ENCODE data around the gene PRICKLE4.

PRICKLE4 gene

DNA sequence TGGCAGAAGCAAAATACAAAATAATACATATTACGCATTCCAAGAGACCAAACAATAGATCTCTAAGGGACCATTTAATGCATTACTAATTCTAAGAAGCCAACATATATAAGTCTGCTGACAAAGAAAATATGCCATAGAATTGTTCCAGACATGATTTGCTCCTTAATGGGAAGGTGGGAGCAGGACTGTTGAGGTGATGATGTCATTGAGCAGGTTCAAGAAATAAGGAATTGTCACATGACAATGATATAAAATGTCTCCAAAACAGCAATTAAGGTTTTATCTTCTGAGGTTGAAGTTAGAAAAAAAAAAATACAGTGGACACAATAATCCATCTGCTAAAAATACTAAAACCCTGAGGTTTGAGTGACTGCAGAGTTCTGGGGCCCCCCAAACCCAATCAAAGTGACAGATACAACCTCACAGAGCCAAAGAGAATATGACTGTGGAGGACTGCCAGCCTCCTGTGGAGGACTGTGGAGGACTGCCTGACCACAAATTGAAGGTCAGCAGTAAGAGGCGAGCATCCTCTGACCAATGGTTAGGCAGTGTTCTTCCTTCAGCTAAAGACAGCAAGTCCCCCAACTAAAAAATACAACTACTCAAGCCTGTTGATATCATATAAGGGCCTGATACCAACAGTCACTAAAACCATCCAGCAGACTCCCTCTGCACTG lies 45.9 kb downstream of the PRICKLE4 start:
- H3K27me3 ChIP-seq (ENCODE audit: control insufficient read depth in 1 of 2, insufficient read depth in 1 of 2, low read length in 2 of 2), result no peaks in the 10 kb centered on the region
- H3K4me3 ChIP-seq (ENCODE audit: insufficient read depth in 1 of 2, low read depth in 1 of 2, low read length in 2 of 2), result no peak overlapping the region
- no peak overlapping the region for H3K14ac ChIP-seq (ENCODE audit: low read length in 2 of 2)
- no peak for DNase-seq
- H3K36me3 ChIP-seq (ENCODE audit: control insufficient read depth in 1 of 2, insufficient read depth in 2 of 2, low read depth in 1 of 2, low read length in 2 of 2), result no peaks in the 10 kb centered on the region
- no peak overlapping the region for H3K23ac ChIP-seq (ENCODE audit: low read length in 2 of 2)
- no peak overlapping the region for H4K8ac ChIP-seq (ENCODE audit: low read length)
- no peak overlapping the region for H2BK15ac ChIP-seq (ENCODE audit: low read depth, poor library complexity, severe bottlenecking)
- 97% methylated on average over 2 of the region's 2 CpGs for WGBS
- H3K9me3 ChIP-seq (ENCODE audit: control insufficient read depth, low read length), result no peaks in the 10 kb centered on the region
- no peak overlapping the region for H4K91ac ChIP-seq (ENCODE audit: low read length)
- H2AFZ ChIP-seq (ENCODE audit: low read depth, low read length), result no peak overlapping the region
- no peak overlapping the region for H3K18ac ChIP-seq (ENCODE audit: low read depth in 1 of 2, low read length in 2 of 2)
- no peak overlapping the region for H2AK5ac ChIP-seq (ENCODE audit: low read length, severe bottlenecking)
- H3K4me1 ChIP-seq (ENCODE audit: control insufficient read depth, insufficient read depth, low read depth, low read length), result peaks cover 2% of the 10 kb centered on the region
- no peak overlapping the region for H2BK12ac ChIP-seq (ENCODE audit: low read length in 2 of 2)
- H2BK5ac ChIP-seq (ENCODE audit: low read depth, low read length, poor library complexity, severe bottlenecking), result no peak overlapping the region
- no peak overlapping the region for H3K9ac ChIP-seq (ENCODE audit: low read length)
- no peak overlapping the region for H2BK120ac ChIP-seq (ENCODE audit: low read depth, low read length)
- no peak overlapping the region for H3K27ac ChIP-seq (ENCODE audit: low read length, poor library complexity, severe bottlenecking)
- peaks cover 2% of the 10 kb centered on the region for H3K79me1 ChIP-seq (replicated peaks; ENCODE audit: low read length, poor library complexity, severe bottlenecking)
- H3K4ac ChIP-seq (ENCODE audit: low read depth in 1 of 2, low read length in 2 of 2), result no peak overlapping the region
- H3K4me2 ChIP-seq (ENCODE audit: low read length, poor library complexity, severe bottlenecking), result no peak overlapping the region

DNA sequence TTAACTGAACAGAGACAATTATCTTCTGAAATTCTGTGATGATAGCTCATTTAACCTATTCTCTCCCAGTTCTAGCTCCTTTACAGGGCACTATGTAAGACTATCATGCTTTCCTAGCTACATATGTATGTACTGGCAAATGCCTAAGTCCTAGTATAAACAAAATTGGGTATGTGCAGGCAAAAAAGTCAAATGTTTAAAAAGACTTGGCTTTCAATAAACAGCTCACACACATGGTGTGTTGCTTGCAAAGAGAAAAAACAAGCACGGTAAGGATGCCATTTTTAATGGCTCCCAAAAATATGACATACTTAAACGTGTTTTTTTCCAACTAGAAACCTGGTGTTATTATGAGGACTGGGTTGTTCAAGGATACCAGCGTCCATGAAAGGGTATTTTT lies 51.7 kb downstream of the PRICKLE4 start:
- Histone ChIP-seq H3K27me3 (ENCODE audit: control insufficient read depth in 1 of 2, insufficient read depth in 1 of 2, low read length in 2 of 2) (no peaks in the 10 kb centered on the region), H2BK12ac (ENCODE audit: low read length in 2 of 2) (no peak overlapping the region), H3K27ac (ENCODE audit: low read length, poor library complexity, severe bottlenecking) (no peak overlapping the region), H2AK5ac (ENCODE audit: low read length, severe bottlenecking) (no peak overlapping the region), H4K8ac (ENCODE audit: low read length) (no peak overlapping the region), H2AFZ (ENCODE audit: low read depth, low read length) (no peak overlapping the region), H3K4me1 (ENCODE audit: control insufficient read depth, insufficient read depth, low read depth, low read length) (no peaks in the 10 kb centered on the region), H3K18ac (ENCODE audit: low read depth in 1 of 2, low read length in 2 of 2) (no peak overlapping the region), H4K91ac (ENCODE audit: low read length) (no peak overlapping the region), H3K9me3 (ENCODE audit: control insufficient read depth, low read length) (no peaks in the 10 kb centered on the region), H3K23ac (ENCODE audit: low read length in 2 of 2) (no peak overlapping the region), H3K4me2 (ENCODE audit: low read length, poor library complexity, severe bottlenecking) (no peak overlapping the region), H3K14ac (ENCODE audit: low read length in 2 of 2) (no peak overlapping the region), H3K36me3 (ENCODE audit: control insufficient read depth in 1 of 2, insufficient read depth in 2 of 2, low read depth in 1 of 2, low read length in 2 of 2) (no peaks in the 10 kb centered on the region), H2BK15ac (ENCODE audit: low read depth, poor library complexity, severe bottlenecking) (no peak overlapping the region), H2BK120ac (ENCODE audit: low read depth, low read length) (no peak overlapping the region), H3K9ac (ENCODE audit: low read length) (no peak overlapping the region), H2BK5ac (ENCODE audit: low read depth, low read length, poor library complexity, severe bottlenecking) (no peak overlapping the region), H3K79me1 (replicated peaks; ENCODE audit: low read length, poor library complexity, severe bottlenecking) (peaks cover 1% of the 10 kb centered on the region), H3K4ac (ENCODE audit: low read depth in 1 of 2, low read length in 2 of 2) (no peak overlapping the region), H3K4me3 (ENCODE audit: insufficient read depth in 1 of 2, low read depth in 1 of 2, low read length in 2 of 2) (no peak overlapping the region)
- WGBS, result 100% methylated on average over 1 of the region's 3 CpGs
- DNase-seq, result no peak

DNA sequence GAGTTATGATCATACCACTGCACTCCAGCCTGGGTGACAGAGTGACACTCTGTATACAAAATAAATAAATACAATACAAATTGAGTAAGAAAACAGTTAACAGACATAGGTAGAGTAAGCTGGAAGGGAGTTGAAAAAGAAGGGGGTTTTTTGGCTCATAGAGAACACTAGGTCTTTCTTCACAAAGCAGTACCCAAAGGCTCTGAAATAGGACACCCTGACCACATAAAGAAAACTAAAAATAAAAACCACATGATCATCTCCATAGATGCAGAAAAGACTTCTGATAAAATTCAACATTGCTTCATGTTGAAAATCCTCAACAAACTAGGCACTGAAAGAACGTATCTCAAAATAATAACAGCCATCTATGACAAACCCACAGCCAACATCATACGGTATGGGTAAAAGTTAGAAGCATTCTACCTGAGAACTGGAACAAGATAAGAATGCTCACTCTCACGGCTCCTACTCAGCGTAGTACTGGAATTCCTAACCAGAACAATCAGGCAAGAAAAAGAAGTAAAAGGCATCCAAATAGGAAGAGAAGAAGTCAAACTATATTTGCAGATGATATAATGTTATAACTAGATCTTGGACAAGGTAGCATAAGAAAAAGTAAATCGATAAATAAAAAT lies 55.6 kb downstream of the PRICKLE4 start:
- no peaks in the 10 kb centered on the region for H3K4me1 ChIP-seq (ENCODE audit: control insufficient read depth, insufficient read depth, low read depth, low read length)

DNA sequence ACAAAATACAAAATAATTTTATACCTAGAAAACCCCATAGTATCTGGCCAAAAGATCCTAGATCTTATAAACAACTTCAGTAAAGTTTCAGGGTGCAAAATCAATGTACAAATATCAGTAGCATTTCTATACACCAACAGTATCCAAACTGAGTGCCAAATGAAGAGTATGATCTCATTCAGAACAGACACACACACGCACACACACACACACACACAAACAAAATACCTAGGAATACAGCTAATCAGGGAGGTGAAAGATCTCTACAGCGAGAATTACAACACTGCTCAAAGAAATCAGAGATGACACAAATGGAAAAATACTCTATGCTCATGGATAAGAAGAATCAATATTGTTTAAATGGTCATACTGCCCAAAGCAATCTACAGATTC lies 56.1 kb downstream of the PRICKLE4 start:
- Histone ChIP-seq H3K4me3 (ENCODE audit: insufficient read depth in 1 of 2, low read depth in 1 of 2, low read length in 2 of 2) (no peak overlapping the region), H2BK12ac (ENCODE audit: low read length in 2 of 2) (no peak overlapping the region), H3K36me3 (ENCODE audit: control insufficient read depth in 1 of 2, insufficient read depth in 2 of 2, low read depth in 1 of 2, low read length in 2 of 2) (no peaks in the 10 kb centered on the region), H3K4ac (ENCODE audit: low read depth in 1 of 2, low read length in 2 of 2) (no peak overlapping the region), H3K27ac (ENCODE audit: low read length, poor library complexity, severe bottlenecking) (no peak overlapping the region), H3K14ac (ENCODE audit: low read length in 2 of 2) (no peak overlapping the region), H3K79me1 (replicated peaks; ENCODE audit: low read length, poor library complexity, severe bottlenecking) (peaks cover 4% of the 10 kb centered on the region), H3K18ac (ENCODE audit: low read depth in 1 of 2, low read length in 2 of 2) (no peak overlapping the region), H3K27me3 (ENCODE audit: control insufficient read depth in 1 of 2, insufficient read depth in 1 of 2, low read length in 2 of 2) (no peaks in the 10 kb centered on the region), H2BK5ac (ENCODE audit: low read depth, low read length, poor library complexity, severe bottlenecking) (no peak overlapping the region), H3K4me2 (ENCODE audit: low read length, poor library complexity, severe bottlenecking) (no peak overlapping the region), H4K91ac (ENCODE audit: low read length) (no peak overlapping the region), H3K9ac (ENCODE audit: low read length) (no peak overlapping the region), H2AFZ (ENCODE audit: low read depth, low read length) (no peak overlapping the region), H2BK15ac (ENCODE audit: low read depth, poor library complexity, severe bottlenecking) (no peak overlapping the region), H3K9me3 (ENCODE audit: control insufficient read depth, low read length) (no peaks in the 10 kb centered on the region), H3K23ac (ENCODE audit: low read length in 2 of 2) (no peak overlapping the region), H2AK5ac (ENCODE audit: low read length, severe bottlenecking) (no peak overlapping the region), H2BK120ac (ENCODE audit: low read depth, low read length) (no peak overlapping the region), H4K8ac (ENCODE audit: low read length) (no peak overlapping the region), H3K4me1 (ENCODE audit: control insufficient read depth, insufficient read depth, low read depth, low read length) (no peaks in the 10 kb centered on the region)
- WGBS, result 67% methylated on average over 1 of the region's 2 CpGs
- DNase-seq, result peak; percentile 39

More for the DNA sequence above, 55.6 kb downstream of the PRICKLE4 start:
- H3K4ac ChIP-seq (ENCODE audit: low read depth in 1 of 2, low read length in 2 of 2), result no peak overlapping the region
- no peak overlapping the region for H2AFZ ChIP-seq (ENCODE audit: low read depth, low read length)
- no peak overlapping the region for H3K27ac ChIP-seq (ENCODE audit: low read length, poor library complexity, severe bottlenecking)
- no peak overlapping the region for H3K9ac ChIP-seq (ENCODE audit: low read length)
- no peak overlapping the region for H3K14ac ChIP-seq (ENCODE audit: low read length in 2 of 2)
- no peak overlapping the region for H3K4me3 ChIP-seq (ENCODE audit: insufficient read depth in 1 of 2, low read depth in 1 of 2, low read length in 2 of 2)
- no peak overlapping the region for H2BK5ac ChIP-seq (ENCODE audit: low read depth, low read length, poor library complexity, severe bottlenecking)
- no peak overlapping the region for H2AK5ac ChIP-seq (ENCODE audit: low read length, severe bottlenecking)
- H3K36me3 ChIP-seq (ENCODE audit: control insufficient read depth in 1 of 2, insufficient read depth in 2 of 2, low read depth in 1 of 2, low read length in 2 of 2), result no peaks in the 10 kb centered on the region
- H3K4me2 ChIP-seq (ENCODE audit: low read length, poor library complexity, severe bottlenecking), result no peak overlapping the region
- 97% methylated on average over 4 of the region's 5 CpGs for WGBS
- peak; percentile 10 for DNase-seq
- H3K9me3 ChIP-seq (ENCODE audit: control insufficient read depth, low read length), result no peaks in the 10 kb centered on the region
- H4K91ac ChIP-seq (ENCODE audit: low read length), result no peak overlapping the region
- H2BK120ac ChIP-seq (ENCODE audit: low read depth, low read length), result no peak overlapping the region
- no peak overlapping the region for H2BK12ac ChIP-seq (ENCODE audit: low read length in 2 of 2)
- no peaks in the 10 kb centered on the region for H3K27me3 ChIP-seq (ENCODE audit: control insufficient read depth in 1 of 2, insufficient read depth in 1 of 2, low read length in 2 of 2)
- no peak overlapping the region for H3K18ac ChIP-seq (ENCODE audit: low read depth in 1 of 2, low read length in 2 of 2)
- no peak overlapping the region for H2BK15ac ChIP-seq (ENCODE audit: low read depth, poor library complexity, severe bottlenecking)
- peaks cover 4% of the 10 kb centered on the region for H3K79me1 ChIP-seq (replicated peaks; ENCODE audit: low read length, poor library complexity, severe bottlenecking)
- no peak overlapping the region for H3K23ac ChIP-seq (ENCODE audit: low read length in 2 of 2)
- no peak overlapping the region for H4K8ac ChIP-seq (ENCODE audit: low read length)
